Measurements from ENCODE around the gene AKR1D1. TPM values are rescaled to one million over a fixed set of nuclear protein-coding genes. Genes with fewer than 3 reads are reported as not detected.

AKR1D1 gene
- total RNA-seq, 1 experiment from 2014 or later = 0.10 TPM

DNA sequence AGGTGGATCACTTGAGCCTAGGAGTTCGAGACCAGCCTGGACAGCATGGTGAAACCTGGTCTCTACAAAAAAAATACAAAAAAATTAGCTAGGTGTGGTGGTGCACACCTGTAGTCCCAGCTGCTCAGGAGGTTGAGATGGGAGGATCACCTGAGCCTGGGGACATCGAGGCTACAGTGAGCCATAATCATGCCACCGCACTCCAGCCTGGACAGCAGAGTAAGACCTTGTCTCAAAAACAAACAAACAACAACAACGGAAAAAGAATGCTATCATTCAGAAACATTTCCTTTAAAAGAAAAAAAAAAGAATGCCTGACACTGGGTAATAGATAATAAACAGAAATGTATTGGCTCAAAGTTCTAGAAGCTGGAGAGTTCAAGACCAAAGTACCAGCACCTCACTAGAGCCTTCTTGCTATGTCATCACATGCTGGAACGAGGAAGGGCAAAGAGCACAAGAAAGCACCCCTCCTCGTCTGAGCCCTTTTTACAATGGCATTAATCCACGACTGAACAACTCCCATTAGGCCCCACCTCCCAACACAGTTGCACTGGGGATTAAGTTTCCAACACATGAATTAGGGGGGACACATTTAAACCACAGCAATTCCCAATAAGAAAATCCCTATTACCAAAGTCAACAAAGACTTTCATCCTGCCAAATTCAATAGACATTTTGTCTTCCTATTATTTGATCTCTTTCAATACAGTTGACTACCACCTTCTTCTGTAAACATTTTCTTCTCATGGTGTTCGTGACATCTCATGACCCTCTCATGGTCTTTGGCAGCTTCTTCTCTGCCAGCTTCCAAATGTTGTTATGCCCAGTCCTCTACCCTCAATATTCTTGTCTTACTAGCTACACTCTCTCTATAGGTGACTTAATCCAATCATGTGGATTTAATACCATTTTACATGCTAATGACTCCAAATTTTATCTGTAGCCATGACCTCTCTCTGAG is 20.0 kb downstream of the AKR1D1 start (continued):
- TF ChIP-seq, protein P1, sequence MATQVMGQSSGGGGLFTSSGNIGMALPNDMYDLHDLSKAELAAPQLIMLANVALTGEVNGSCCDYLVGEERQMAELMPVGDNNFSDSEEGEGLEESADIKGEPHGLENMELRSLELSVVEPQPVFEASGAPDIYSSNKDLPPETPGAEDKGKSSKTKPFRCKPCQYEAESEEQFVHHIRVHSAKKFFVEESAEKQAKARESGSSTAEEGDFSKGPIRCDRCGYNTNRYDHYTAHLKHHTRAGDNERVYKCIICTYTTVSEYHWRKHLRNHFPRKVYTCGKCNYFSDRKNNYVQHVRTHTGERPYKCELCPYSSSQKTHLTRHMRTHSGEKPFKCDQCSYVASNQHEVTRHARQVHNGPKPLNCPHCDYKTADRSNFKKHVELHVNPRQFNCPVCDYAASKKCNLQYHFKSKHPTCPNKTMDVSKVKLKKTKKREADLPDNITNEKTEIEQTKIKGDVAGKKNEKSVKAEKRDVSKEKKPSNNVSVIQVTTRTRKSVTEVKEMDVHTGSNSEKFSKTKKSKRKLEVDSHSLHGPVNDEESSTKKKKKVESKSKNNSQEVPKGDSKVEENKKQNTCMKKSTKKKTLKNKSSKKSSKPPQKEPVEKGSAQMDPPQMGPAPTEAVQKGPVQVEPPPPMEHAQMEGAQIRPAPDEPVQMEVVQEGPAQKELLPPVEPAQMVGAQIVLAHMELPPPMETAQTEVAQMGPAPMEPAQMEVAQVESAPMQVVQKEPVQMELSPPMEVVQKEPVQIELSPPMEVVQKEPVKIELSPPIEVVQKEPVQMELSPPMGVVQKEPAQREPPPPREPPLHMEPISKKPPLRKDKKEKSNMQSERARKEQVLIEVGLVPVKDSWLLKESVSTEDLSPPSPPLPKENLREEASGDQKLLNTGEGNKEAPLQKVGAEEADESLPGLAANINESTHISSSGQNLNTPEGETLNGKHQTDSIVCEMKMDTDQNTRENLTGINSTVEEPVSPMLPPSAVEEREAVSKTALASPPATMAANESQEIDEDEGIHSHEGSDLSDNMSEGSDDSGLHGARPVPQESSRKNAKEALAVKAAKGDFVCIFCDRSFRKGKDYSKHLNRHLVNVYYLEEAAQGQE (IDR thresholded peaks at IDR 0.05; ENCODE audit: low read depth) = no peak
- TF ChIP-seq CEBPB (IDR thresholded peaks at IDR 0.05; ENCODE audit: low read depth) = no peak
- no peak for TF ChIP-seq TCF7L2 (IDR thresholded peaks at IDR 0.05; ENCODE audit: borderline replicate concordance, extremely low read depth, insufficient read depth, insufficient read length)
- TF ChIP-seq JUND (IDR thresholded peaks at IDR 0.05) = no peak
- TF ChIP-seq EZH2 (IDR thresholded peaks at IDR 0.05) = no peak

DNA sequence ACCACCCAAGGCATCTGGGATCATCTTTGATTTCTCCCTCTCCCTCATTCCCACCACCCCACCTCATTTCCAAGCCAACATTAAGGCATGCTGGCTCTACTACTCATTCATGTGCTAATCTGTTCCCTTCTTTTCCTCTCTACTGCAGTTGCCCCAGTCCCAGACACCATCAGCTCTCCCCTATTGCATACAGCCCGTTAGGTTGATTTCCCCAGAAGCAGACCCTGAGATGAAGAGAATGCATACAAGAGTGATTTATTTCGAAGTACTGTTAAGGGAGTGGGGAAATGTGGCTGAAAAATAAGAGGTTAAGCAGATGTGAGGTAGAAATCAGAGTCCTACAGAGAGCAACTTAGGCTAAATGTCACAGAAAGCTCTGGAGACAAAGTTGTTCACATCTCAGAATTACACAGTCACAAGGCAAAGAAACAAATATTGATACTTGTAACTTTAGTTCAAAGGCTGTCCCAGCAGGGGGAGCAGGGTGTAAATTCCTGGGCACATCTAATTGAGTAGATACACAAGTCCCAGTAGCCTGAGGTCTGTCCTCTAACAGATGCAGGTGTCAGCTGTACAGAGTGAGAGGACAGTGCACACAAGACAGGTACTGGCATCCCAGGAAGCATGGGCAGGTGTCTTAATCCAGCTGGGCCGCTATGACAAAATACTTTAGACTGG is 20.9 kb downstream of the AKR1D1 start:
- RAD21 ChIA-PET (ENCODE audit: low non-redundant PET in 1 of 2, low total read pairs in 2 of 2, uncharacterized antibody in 2 of 2, unreplicated experiment in 2 of 2) = no interaction called here
- Histone ChIP-seq H3K27me3 (ENCODE audit: insufficient read depth, low read length) (no peaks in the 10 kb centered on the region), H3K9me2 (ENCODE audit: insufficient read depth) (no peaks in the 10 kb centered on the region), H3K9ac (ENCODE audit: low read length) (no peak overlapping the region), H3K4me1 (ENCODE audit: control insufficient read depth in 1 of 2, insufficient read depth in 2 of 2, low read length in 2 of 2) (no peaks in the 10 kb centered on the region), H4K20me1 (ENCODE audit: insufficient read depth) (no peaks in the 10 kb centered on the region), H2AFZ (ENCODE audit: low read depth, low read length, poor library complexity, severe bottlenecking) (no peak overlapping the region), H3K9me3 (ENCODE audit: control insufficient read depth in 1 of 2, insufficient read depth in 1 of 2, low read depth in 1 of 2, low read length in 2 of 2) (no peaks in the 10 kb centered on the region), H3K79me2 (ENCODE audit: insufficient read depth, low read length) (no peaks in the 10 kb centered on the region), H3K4me3 (replicated peaks in 1 of 2; ENCODE audit: low read depth in 1 of 2, low read length in 2 of 2) (no peak overlapping the region), H3K4me2 (ENCODE audit: low read length) (no peak overlapping the region), H3K36me3 (ENCODE audit: control insufficient read depth in 1 of 2, insufficient read depth in 2 of 2, low read length in 2 of 2) (no peaks in the 10 kb centered on the region), H3K27ac (ENCODE audit: low read depth, low read length) (no peak overlapping the region)
- DNase-seq (ENCODE audit: low read depth, low spot score) (peak; percentile 41), ATAC-seq (peak; percentile 95)
- no TSS peak for BruUV-seq (replicated peaks)
- POLR2A ChIA-PET = no interaction called here
- CTCF ChIA-PET = interaction anchor here (1.7 kb wide), 1 partner anchor 642 kb away, joined by 6 read pairs; no protein-coding TSS in a partner anchor
- intact Hi-C loops (cut with micrococcal nuclease) = loop anchor here (1.0 kb wide), 1 partner anchor 641 kb away; no protein-coding TSS in a partner anchor
- TF ChIP-seq ELF1 (IDR thresholded peaks at IDR 0.05; ENCODE audit: borderline replicate concordance, low read depth) = no peak
- no peak for TF ChIP-seq CEBPB (IDR thresholded peaks at IDR 0.05; ENCODE audit: low read depth)
- no peak for TF ChIP-seq POLR2AphosphoS5 (IDR thresholded peaks at IDR 0.05; ENCODE audit: low read depth, low read length)
- no peak for TF ChIP-seq POLR2A (IDR thresholded peaks at IDR 0.05; ENCODE audit: borderline replicate concordance, extremely low read depth, insufficient read depth, insufficient read length)
- TF ChIP-seq ZNF274 (IDR thresholded peaks at IDR 0.05; ENCODE audit: low read depth, low read length) = no peak
- TF ChIP-seq, protein P2, sequence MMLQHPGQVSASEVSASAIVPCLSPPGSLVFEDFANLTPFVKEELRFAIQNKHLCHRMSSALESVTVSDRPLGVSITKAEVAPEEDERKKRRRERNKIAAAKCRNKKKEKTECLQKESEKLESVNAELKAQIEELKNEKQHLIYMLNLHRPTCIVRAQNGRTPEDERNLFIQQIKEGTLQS (IDR thresholded peaks at IDR 0.05) = no peak
- TF ChIP-seq, protein P3, sequence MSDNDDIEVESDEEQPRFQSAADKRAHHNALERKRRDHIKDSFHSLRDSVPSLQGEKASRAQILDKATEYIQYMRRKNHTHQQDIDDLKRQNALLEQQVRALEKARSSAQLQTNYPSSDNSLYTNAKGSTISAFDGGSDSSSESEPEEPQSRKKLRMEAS (IDR thresholded peaks at IDR 0.05) = no peak
- TF ChIP-seq, protein P4, sequence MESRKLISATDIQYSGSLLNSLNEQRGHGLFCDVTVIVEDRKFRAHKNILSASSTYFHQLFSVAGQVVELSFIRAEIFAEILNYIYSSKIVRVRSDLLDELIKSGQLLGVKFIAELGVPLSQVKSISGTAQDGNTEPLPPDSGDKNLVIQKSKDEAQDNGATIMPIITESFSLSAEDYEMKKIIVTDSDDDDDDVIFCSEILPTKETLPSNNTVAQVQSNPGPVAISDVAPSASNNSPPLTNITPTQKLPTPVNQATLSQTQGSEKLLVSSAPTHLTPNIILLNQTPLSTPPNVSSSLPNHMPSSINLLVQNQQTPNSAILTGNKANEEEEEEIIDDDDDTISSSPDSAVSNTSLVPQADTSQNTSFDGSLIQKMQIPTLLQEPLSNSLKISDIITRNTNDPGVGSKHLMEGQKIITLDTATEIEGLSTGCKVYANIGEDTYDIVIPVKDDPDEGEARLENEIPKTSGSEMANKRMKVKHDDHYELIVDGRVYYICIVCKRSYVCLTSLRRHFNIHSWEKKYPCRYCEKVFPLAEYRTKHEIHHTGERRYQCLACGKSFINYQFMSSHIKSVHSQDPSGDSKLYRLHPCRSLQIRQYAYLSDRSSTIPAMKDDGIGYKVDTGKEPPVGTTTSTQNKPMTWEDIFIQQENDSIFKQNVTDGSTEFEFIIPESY (IDR thresholded peaks at IDR 0.05; ENCODE audit: extremely low read depth, insufficient replicate concordance, low read length) = no peak
- TF ChIP-seq, protein P5, sequence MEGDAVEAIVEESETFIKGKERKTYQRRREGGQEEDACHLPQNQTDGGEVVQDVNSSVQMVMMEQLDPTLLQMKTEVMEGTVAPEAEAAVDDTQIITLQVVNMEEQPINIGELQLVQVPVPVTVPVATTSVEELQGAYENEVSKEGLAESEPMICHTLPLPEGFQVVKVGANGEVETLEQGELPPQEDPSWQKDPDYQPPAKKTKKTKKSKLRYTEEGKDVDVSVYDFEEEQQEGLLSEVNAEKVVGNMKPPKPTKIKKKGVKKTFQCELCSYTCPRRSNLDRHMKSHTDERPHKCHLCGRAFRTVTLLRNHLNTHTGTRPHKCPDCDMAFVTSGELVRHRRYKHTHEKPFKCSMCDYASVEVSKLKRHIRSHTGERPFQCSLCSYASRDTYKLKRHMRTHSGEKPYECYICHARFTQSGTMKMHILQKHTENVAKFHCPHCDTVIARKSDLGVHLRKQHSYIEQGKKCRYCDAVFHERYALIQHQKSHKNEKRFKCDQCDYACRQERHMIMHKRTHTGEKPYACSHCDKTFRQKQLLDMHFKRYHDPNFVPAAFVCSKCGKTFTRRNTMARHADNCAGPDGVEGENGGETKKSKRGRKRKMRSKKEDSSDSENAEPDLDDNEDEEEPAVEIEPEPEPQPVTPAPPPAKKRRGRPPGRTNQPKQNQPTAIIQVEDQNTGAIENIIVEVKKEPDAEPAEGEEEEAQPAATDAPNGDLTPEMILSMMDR (IDR thresholded peaks at IDR 0.05 in 2 of 3, conservative IDR thresholded peaks at IDR 0.05 in 1 of 3; ENCODE audit: borderline replicate concordance in 1 of 3, insufficient read depth in 1 of 3, low read depth in 2 of 3, low read length in 2 of 3) = peak; percentile 43 to 57 (median 53)
- TF ChIP-seq EGR1 (IDR thresholded peaks at IDR 0.05; ENCODE audit: low read depth) = no peak
